Colonic mucosa (tissue), 4 donors: ENCODE results near the gene PEDS1. TPM values are rescaled to one million over a fixed set of nuclear protein-coding genes. Genes with fewer than 3 reads are reported as not detected.
A peak's percentile ranks its signal among the peaks of the same experiment; 100 is the strongest.

Experiments
- DNase-seq: peaks from one replicate; pipeline ENCODE4 v3.0.0-alpha.2; 2020
- H3K27ac ChIP-seq: fragments of 200-600 bp; one replicate; pipeline ENCODE4 v1.8.0; 2021
- H3K27me3 ChIP-seq: fragments of 200-600 bp; one replicate; pipeline ENCODE4 v1.8.0; 2021
- H3K36me3 ChIP-seq: fragments of 200-600 bp; one replicate; pipeline ENCODE4 v1.8.0; 2021
- H3K4me1 ChIP-seq: fragments of 200-600 bp; one replicate; pipeline ENCODE4 v1.8.0; 2021; ENCODE audit warnings: mild to moderate bottlenecking
- H3K4me3 ChIP-seq: fragments of 200-600 bp; one replicate; pipeline ENCODE4 v1.8.0; 2021
- H3K9ac ChIP-seq, 2 donors: one replicate each; pipeline ENCODE4 v1.7.0; 2013; ENCODE audit warnings: control low read depth in 2 of 2, low read depth in 2 of 2, low read length in 2 of 2
- H3K9me3 ChIP-seq: fragments of 200-600 bp; one replicate; pipeline ENCODE4 v1.8.0; 2021
- intact Hi-C: fragments of 100-400 bp; cut with DNase I; formaldehyde crosslinking; loops from one replicate; pipeline ENCODE4 v1.14.1; 2022
- total RNA-seq, 2 donors: library from RNA; stranded (reverse); fragmentation: NEBNext Ultra II Directional in 1 of 2; extraction: Animal tissue kit (Norgen Biotek cat#: 25700) in 1 of 2; gene quantifications; one replicate each; pipeline ENCODE4 v1.2.1, GENCODE V29; 2021
- TF ChIP-seq, protein P1 (sequence below): fragments of 200-600 bp; IDR thresholded peaks from one replicate; pipeline ENCODE4 v1.8.0; 2022; ENCODE audit warnings: antibody characterized with exemption, mild to moderate bottlenecking
- donor health status: healthy.
- donor health status: DM: no; HTN: no; CAD: no.
- donor health status: DM: no; HTN: no; CAD: no.

PEDS1 gene
- total RNA-seq, 2 donors from 2014 or later = 23.1 to 29.1 TPM

DNA sequence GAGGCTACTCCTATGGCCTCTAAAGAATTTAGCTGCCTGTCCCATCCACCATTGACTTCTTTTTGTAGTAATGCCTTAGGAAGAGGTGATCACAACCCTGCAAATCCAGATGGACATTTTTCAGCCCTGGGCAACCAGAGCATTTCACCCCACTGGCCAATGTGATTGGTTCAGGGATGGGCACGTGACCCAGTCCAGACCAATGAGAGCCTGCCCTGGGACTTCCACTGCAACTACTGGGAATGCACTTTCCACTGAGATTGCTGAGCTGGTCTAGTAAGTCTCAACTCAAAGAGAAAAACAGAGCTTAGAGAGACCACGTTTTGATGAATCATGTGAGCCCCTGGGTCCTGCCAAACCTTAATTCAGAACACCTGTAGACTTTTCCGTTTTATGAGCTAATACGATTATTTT lies 31.7 kb downstream of the PEDS1 start:
- H3K9ac ChIP-seq = no peak overlapping the region
- no peaks in the 10 kb centered on the region for H3K9me3 ChIP-seq
- peaks cover 4% of the 10 kb centered on the region for H3K36me3 ChIP-seq
- DNase-seq = no peak
- TF ChIP-seq, protein P1, sequence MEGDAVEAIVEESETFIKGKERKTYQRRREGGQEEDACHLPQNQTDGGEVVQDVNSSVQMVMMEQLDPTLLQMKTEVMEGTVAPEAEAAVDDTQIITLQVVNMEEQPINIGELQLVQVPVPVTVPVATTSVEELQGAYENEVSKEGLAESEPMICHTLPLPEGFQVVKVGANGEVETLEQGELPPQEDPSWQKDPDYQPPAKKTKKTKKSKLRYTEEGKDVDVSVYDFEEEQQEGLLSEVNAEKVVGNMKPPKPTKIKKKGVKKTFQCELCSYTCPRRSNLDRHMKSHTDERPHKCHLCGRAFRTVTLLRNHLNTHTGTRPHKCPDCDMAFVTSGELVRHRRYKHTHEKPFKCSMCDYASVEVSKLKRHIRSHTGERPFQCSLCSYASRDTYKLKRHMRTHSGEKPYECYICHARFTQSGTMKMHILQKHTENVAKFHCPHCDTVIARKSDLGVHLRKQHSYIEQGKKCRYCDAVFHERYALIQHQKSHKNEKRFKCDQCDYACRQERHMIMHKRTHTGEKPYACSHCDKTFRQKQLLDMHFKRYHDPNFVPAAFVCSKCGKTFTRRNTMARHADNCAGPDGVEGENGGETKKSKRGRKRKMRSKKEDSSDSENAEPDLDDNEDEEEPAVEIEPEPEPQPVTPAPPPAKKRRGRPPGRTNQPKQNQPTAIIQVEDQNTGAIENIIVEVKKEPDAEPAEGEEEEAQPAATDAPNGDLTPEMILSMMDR = no peak
- H3K27me3 ChIP-seq = no peaks in the 10 kb centered on the region
- intact Hi-C loops = loop anchor here (2.0 kb wide), 1 partner anchor 49 kb away; no protein-coding TSS in a partner anchor
- H3K27ac ChIP-seq = no peak overlapping the region
- no peaks in the 10 kb centered on the region for H3K4me1 ChIP-seq
- no peak overlapping the region for H3K4me3 ChIP-seq

DNA sequence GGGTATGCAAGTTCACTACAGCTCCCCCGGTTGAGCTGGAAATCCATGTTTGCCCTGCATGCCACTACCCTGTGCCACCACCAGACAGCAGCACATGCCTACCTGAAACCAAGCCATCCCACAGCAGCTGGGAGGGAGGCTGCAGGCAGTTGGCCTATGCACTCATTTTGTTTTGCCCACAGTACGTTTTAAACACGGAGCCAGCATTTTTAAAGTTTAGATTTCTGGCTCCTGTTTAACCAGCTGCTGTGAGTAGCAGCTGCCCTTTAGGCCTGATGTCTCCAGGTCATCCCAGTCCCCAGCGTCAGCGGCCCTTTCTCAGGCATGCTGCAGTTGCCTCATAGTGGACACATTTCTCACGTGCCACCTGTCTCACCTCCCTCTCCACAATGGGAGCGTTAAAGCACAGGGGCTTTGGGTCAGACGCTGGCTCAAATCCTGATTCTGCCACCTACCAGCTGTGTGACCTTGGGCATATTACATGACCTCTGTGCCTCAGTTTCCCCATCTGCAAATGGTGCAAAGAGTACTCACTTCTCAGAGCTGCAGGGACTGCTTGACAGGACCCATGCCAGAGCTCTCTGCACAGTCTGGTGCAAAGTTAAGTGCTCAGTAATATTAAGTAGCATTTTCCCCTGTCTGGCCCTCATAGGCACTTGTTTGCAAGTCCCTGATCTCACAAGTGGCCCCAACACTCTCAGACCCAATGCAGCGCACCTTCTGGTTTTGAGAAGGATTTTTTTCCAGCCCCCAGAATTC lies 32.4 kb downstream of the PEDS1 start:
- peak overlapping the region in 1 of 2 donors; percentile 38 for H3K9ac ChIP-seq
- no peak overlapping the region for H3K4me3 ChIP-seq

DNA sequence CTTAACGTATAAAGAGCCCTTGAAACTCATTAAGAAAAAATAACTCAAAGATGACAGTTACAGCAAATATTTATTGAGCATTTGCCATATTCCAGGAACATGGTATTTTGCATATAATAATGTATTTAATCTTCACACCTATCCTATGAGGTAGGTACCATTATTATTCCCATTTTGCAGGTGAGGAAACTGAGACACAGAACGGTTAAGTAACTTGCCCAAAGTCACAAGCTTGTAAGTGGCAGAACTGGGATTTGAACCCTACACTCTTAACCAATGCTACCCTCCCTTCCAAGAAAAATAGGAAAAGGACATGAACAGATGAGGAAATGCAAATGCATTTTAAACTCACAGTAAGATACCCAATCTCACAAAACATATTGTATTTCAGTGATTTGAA lies 35.3 kb downstream of the PEDS1 start:
- DNase-seq = no peak
- intact Hi-C loops = no loop called here
- Histone ChIP-seq H3K27me3 (no peaks in the 10 kb centered on the region), H3K36me3 (no peaks in the 10 kb centered on the region), H3K4me1 (no peaks in the 10 kb centered on the region), H3K9ac (no peak overlapping the region), H3K27ac (no peak overlapping the region), H3K9me3 (no peaks in the 10 kb centered on the region), H3K4me3 (no peak overlapping the region)
- TF ChIP-seq, protein P1 = no peak

More for the DNA sequence above, 32.4 kb downstream of the PEDS1 start:
- Histone ChIP-seq H3K9me3 (no peaks in the 10 kb centered on the region), H3K4me1 (no peaks in the 10 kb centered on the region), H3K27me3 (no peaks in the 10 kb centered on the region), H3K36me3 (peaks cover 4% of the 10 kb centered on the region), H3K27ac (no peak overlapping the region)
- TF ChIP-seq, protein P1 = peak; percentile 74
- intact Hi-C loops = loop anchor here (2.0 kb wide), 1 partner anchor 50 kb away; no protein-coding TSS in a partner anchor
- DNase-seq = peak; percentile 60

DNA sequence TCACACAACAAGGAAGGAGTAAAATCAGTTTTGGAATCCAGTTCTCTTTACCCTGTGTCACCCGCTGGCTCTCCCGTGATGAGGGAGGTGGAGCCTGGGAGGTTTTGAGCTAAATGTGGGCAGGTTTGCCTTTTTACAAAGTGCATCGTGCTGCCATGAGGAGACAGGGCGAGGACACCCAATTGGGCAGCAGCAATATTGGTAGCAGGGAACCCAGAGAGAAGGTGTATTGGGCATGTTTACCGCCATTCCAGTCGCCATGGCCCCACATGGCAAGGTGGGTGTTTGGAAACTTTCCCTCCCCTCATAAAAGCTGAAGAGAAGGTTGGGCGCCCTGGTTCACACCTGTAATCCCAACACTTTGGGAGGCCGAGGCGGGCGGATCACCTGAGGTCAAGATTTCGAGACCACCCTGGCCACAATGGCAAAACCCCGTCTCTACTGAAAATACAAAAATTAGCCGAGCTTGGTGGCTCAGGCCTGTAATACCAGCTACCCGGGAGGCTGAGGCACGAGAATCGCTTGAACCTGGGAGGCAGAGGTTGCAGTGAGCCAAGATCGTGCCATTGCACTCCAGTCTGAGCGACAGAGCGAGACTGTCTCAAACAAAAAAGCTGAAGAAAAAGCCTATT lies 37.0 kb downstream of the PEDS1 start:
- Histone ChIP-seq H3K36me3 (no peaks in the 10 kb centered on the region), H3K9me3 (no peaks in the 10 kb centered on the region), H3K27ac (no peak overlapping the region), H3K4me1 (peaks cover 4% of the 10 kb centered on the region), H3K4me3 (peak overlapping the region; percentile 20), H3K27me3 (no peaks in the 10 kb centered on the region), H3K9ac (peak overlapping the region; percentile 19 to 69)
- no peak for DNase-seq
- intact Hi-C loops = no loop called here
- TF ChIP-seq, protein P1 = no peak

DNA sequence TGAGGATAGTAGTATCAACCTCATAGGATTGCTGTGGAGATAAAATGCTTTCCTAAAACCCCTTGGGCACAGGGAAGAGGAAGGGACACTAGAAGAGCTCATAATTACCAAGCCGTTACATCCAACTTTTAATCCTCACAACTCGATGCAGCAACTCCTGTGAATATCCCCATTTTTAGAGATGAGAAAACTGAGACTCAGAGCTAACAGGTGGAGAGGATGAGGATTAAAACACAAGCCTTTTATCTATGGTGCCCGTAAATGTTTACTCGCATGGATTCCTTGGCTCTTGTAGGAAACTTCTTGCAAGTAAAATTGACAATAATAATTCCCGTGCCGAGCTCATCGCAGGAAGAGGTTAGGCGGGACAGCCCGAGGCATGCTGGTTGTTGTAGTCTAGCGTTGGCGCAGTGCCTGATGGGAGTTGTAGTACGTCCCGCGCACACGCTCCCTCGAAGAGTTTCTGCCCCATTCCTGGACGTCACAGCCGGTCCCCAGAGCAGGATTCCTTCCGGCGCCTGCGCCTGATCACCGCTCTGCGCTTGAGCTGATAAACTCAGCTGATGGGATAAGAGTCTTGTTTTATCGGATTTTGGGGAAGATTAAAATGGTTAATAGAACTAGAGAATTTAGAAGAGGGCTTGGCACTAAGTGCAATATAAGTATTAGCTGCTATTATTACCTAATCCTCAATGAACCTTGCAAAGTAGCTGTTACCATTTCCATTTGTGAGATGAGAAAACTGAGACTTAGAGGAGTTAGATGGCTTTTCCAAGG lies 37.7 kb downstream of the PEDS1 start:
- TF ChIP-seq, protein P1 = no peak
- Histone ChIP-seq H3K9ac (peak overlapping the region; percentile 19 to 69), H3K27me3 (no peaks in the 10 kb centered on the region), H3K4me1 (peaks cover 11% of the 10 kb centered on the region), H3K4me3 (peak overlapping the region; percentile 20), H3K9me3 (no peaks in the 10 kb centered on the region), H3K36me3 (no peaks in the 10 kb centered on the region), H3K27ac (no peak overlapping the region)
- intact Hi-C loops = no loop called here
- peak; percentile 97 for DNase-seq
